NCI-H146 treated with DMSO at 0.1 percent for 48 hours (cell line): ENCODE results near the gene PADI6.
A peak's percentile ranks its signal among the peaks of the same experiment; 100 is the strongest.

Experiments
- DNase-seq: peaks from one replicate; lab custom pipeline; 2025; ENCODE audit not compliant: unreplicated experiment; lab: John Stamatoyannopoulos, UW

Gene PADI6

GRCh38 chr1:17434016-17434415 is 62.0 kb downstream of the PADI6 start:
- no peak for DNase-seq

- DNase-seq, result no peak
These were observed 62.6 kb downstream of the PADI6 start for GRCh38 chr1:17434601-17435000.

- DNase-seq, result no peak
These were observed 64.6 kb downstream of the PADI6 start for GRCh38 chr1:17436380-17437174.

DNA sequence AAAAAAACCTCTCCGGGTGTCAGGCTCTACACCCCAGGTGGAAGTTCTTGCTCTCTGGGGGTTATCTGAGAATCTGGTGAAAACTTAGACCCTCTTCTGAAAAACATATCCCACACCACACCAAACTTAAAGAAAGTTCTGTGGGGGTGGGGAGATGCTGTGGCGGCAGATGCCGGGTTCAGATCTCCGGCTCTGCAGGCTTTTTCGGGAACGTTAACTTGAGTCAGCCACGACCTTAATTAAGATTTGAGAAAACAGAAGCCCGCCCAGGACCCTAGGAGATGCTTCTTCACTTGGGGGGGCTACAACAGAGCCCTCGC is 65.2 kb downstream of the PADI6 start:
- DNase-seq, result no peak

- no peak for DNase-seq
These were observed 65.8 kb downstream of the PADI6 start for GRCh38 chr1:17437580-17438317.

- peak; percentile 7 for DNase-seq
These were observed 66.6 kb downstream of the PADI6 start for GRCh38 chr1:17438318-17439249.

- peak; percentile 65 for DNase-seq
These were observed 67.5 kb downstream of the PADI6 start, which contains the start of gene RCC2 for GRCh38 chr1:17439250-17440073. TSS of gene RCC2 (minus strand) at chr1:17439677. CDS start at chr1:17438514, 1,163 bp downstream.

- no peak for DNase-seq
These were observed 68.3 kb downstream of the PADI6 start for GRCh38 chr1:17440074-17440826.

DNA sequence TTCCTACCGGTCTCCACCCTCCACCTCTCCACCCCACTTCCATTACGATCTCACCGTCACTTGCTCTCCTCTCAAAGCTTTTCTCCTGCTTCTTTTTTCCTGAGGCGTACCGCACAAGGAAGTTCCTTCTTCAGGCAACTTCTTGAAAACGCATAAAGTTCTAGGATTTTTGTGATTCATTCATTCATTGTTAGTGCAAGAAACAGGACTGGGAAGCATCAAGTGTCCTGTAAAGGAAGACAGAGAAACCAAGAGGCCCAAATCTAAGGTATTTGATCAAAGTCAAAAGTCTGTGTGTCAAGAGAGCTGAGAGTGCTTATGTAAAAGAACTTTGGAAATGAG is 68.8 kb downstream of the PADI6 start:
- DNase-seq, result no peak

- DNase-seq, result no peak
These were observed 69.4 kb downstream of the PADI6 start for GRCh38 chr1:17441265-17441992.

GRCh38 chr1:17441993-17442357 is 70.0 kb downstream of the PADI6 start:
- DNase-seq, result no peak

GRCh38 chr1:17442841-17443240 is 70.8 kb downstream of the PADI6 start:
- DNase-seq, result no peak

- DNase-seq, result no peak
These were observed 75.6 kb downstream of the PADI6 start for GRCh38 chr1:17447501-17447992.
